SU-DHL-6 (cell line): ENCODE results near the gene CCDC88C.

ENCODE experiments used
- H2AFZ ChIP-seq: fragments of 200-600 bp; sonication (generic); 2 replicates; pipeline ENCODE4 v1.6.1; 2014; ENCODE audit warnings: low read depth, mild to moderate bottlenecking, moderate library complexity, mixed read lengths, antibody characterized with exemption, low read length; ENCODE audit not compliant: severe bottlenecking
- H3F3A ChIP-seq: fragments of 200-600 bp; shearing (Covaris generic); 2 replicates; pipeline ENCODE4 v1.6.0; 2016; ENCODE audit warnings: antibody characterized with exemption, mild to moderate bottlenecking; ENCODE audit not compliant: insufficient read depth
- H3K27ac ChIP-seq: fragments of 200-600 bp; sonication (generic); 2 replicates; pipeline ENCODE4 v1.5.1; 2016; ENCODE audit warnings: low read depth, mild to moderate bottlenecking, low read length, moderate library complexity, mixed read lengths
- H3K27me3 ChIP-seq: fragments of 200-600 bp; sonication (generic), shearing (Covaris generic); 2 replicates; pipeline ENCODE4 v1.6.0; 2014; ENCODE audit warnings: mild to moderate bottlenecking, low read length
- H3K36me3 ChIP-seq: fragments of 200-600 bp; sonication (generic); 2 replicates; pipeline ENCODE4 v1.6.1; 2014; ENCODE audit warnings: mild to moderate bottlenecking, low read length, mixed read lengths
- H3K4me2 ChIP-seq: fragments of 300-600, 200-600 bp; shearing (Covaris generic), sonication (generic); 2 replicates; pipeline ENCODE4 v1.6.0; 2014; ENCODE audit warnings: low read length, low read depth, mild to moderate bottlenecking; ENCODE audit not compliant: poor library complexity, severe bottlenecking
- H3K4me3 ChIP-seq: fragments of 200-600 bp; sonication (generic); 2 replicates; pipeline ENCODE4 v1.5.1; 2014; ENCODE audit warnings: antibody characterized with exemption, low read length, mild to moderate bottlenecking, mixed read lengths; ENCODE audit not compliant: insufficient read depth, poor library complexity, severe bottlenecking
- H3K79me2 ChIP-seq: fragments of 200-600 bp; sonication (generic); 2 replicates; pipeline ENCODE4 v1.6.1; 2014; ENCODE audit warnings: mild to moderate bottlenecking, low read length, moderate library complexity; ENCODE audit not compliant: insufficient read depth
- H3K9ac ChIP-seq: fragments of 200-600 bp; sonication (generic); 2 replicates; pipeline ENCODE4 v1.7.0; 2014; ENCODE audit warnings: mild to moderate bottlenecking, low read length
- H3K9me2 ChIP-seq: fragments of 200-600 bp; sonication (generic); replicated peaks from 2 replicates; pipeline ENCODE4 v1.6.1; 2014; ENCODE audit warnings: low read length; ENCODE audit not compliant: insufficient read depth
- H3K9me3 ChIP-seq: fragments of 200-600 bp; sonication (generic); 2 replicates; pipeline ENCODE4 v1.6.1; 2014; ENCODE audit warnings: low read length, mixed read lengths; ENCODE audit not compliant: insufficient read depth
- H4K20me1 ChIP-seq: fragments of 200-600 bp; sonication (generic); 2 replicates; pipeline ENCODE4 v1.6.1; 2014; ENCODE audit warnings: low read depth, mild to moderate bottlenecking, antibody characterized with exemption, low read length, moderate library complexity, mixed read lengths
- EZH2phosphoT487 ChIP-seq: fragments of 200-600 bp; sonication (generic), shearing (Covaris generic); conservative IDR thresholded peaks from 2 replicates; pipeline ENCODE4 v1.6.1; 2018; ENCODE audit warnings: mild to moderate bottlenecking, antibody characterized with exemption, low read length, moderate library complexity, mixed read lengths
- TF ChIP-seq, protein P1 (sequence below): fragments of 200-600 bp; sonication (generic); IDR thresholded peaks from one replicate; pipeline ENCODE4 v1.5.1; 2017; ENCODE audit warnings: antibody characterized with exemption, mild to moderate bottlenecking, low read length, moderate library complexity; ENCODE audit not compliant: insufficient read depth, poor library complexity, severe bottlenecking

The CCDC88C gene

DNA sequence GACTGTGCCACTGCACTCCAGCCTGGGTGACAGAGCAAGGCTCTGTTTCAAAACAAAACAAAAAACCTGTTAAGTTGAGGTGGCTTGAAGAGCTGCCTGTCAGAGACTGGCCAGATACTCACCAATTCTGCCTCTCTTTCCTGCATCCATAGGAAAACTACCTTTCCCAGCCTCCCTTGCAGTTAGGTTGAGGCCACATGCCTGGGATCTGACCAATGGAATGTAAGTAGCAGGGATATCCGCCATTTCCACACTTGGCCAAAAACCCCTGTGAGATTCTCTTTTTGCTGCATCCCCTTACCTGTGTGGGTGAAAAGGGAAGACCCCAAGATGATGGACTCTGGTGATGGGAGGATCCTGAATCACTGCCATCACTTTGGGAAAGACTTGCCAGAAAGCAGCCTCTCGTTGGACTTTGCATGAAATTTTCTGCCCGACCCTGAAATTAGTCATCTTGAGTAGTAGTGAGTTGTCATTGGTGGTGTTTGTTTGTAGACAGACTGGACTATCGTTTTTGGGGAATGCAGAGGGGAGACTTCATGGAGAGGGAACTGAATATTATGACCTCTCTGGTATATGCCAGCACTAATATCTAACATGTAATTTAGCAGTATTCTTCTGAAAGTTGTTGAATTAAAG, 187.1 kb downstream of the CCDC88C start:
- TF ChIP-seq, protein P1, sequence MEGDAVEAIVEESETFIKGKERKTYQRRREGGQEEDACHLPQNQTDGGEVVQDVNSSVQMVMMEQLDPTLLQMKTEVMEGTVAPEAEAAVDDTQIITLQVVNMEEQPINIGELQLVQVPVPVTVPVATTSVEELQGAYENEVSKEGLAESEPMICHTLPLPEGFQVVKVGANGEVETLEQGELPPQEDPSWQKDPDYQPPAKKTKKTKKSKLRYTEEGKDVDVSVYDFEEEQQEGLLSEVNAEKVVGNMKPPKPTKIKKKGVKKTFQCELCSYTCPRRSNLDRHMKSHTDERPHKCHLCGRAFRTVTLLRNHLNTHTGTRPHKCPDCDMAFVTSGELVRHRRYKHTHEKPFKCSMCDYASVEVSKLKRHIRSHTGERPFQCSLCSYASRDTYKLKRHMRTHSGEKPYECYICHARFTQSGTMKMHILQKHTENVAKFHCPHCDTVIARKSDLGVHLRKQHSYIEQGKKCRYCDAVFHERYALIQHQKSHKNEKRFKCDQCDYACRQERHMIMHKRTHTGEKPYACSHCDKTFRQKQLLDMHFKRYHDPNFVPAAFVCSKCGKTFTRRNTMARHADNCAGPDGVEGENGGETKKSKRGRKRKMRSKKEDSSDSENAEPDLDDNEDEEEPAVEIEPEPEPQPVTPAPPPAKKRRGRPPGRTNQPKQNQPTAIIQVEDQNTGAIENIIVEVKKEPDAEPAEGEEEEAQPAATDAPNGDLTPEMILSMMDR = no peak
- no peaks in the 10 kb centered on the region for H3K79me2 ChIP-seq
- no peaks in the 10 kb centered on the region for H3K9me3 ChIP-seq
- H3K9ac ChIP-seq = no peak overlapping the region
- no peaks in the 10 kb centered on the region for H3K27me3 ChIP-seq
- no peak overlapping the region for H2AFZ ChIP-seq
- no peak overlapping the region for H3K4me2 ChIP-seq
- no peaks in the 10 kb centered on the region for H3F3A ChIP-seq
- H3K9me2 ChIP-seq = no peaks in the 10 kb centered on the region
- no peaks in the 10 kb centered on the region for H4K20me1 ChIP-seq
- no peak overlapping the region for H3K4me3 ChIP-seq
- H3K27ac ChIP-seq = no peak overlapping the region
- H3K36me3 ChIP-seq = no peaks in the 10 kb centered on the region

DNA sequence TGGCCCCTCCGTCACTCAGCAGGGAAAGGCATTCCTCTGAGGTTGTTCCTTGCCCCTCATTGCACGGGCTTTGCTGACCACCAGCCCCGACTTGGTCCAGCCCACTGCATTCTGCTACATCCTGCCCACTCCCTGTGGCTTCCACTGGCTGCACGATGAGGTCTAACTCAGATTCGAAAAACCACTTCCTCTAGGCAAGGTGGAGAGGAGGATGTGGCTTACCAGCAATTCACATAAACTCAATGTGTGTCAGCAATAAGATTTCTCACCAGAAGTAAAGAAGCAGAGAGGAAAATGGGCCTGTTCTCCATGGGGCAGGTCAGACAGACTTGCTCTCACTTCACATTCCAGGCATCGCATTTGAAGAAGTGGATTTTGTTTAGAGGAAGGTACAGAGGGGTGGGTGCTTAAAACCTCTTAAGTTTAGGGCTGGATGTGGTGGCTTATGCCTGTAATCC, 187.8 kb downstream of the CCDC88C start:
- Histone ChIP-seq H3K79me2 (no peaks in the 10 kb centered on the region), H3K36me3 (no peaks in the 10 kb centered on the region), H3K9ac (no peak overlapping the region), H3F3A (no peaks in the 10 kb centered on the region), H3K27ac (peak overlapping the region; percentile 33; the same call in 1 of the 2 replicates), H3K27me3 (no peaks in the 10 kb centered on the region), H3K4me3 (no peak overlapping the region), H3K4me2 (peak overlapping the region; percentile 11), H2AFZ (no peak overlapping the region), H3K9me2 (no peaks in the 10 kb centered on the region), H4K20me1 (no peaks in the 10 kb centered on the region), H3K9me3 (no peaks in the 10 kb centered on the region)
- TF ChIP-seq, protein P1 = no peak
- TF ChIP-seq EZH2phosphoT487 = no peak

DNA sequence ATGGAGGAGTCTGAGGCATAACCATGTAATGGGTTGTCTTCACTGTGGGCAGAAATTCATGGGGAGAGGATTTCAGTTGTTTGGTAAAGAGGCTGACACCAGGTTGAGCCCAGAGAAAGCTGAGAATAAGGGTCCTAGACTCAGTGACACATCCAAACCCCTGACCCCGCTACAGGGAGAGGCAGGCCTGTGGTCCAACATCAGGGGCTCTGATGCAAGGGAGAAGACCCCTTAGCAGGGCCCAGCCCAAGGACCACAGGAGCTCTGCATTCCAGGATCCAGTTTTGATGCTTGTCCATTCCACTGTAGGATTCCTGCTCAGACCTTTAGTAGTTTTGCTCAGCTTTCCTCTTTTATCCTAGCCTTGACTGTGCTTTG, 188.6 kb downstream of the CCDC88C start:
- no peaks in the 10 kb centered on the region for H3K9me2 ChIP-seq
- no peak overlapping the region for H3K4me2 ChIP-seq
- no peak overlapping the region for H3K9ac ChIP-seq
- no peaks in the 10 kb centered on the region for H3K36me3 ChIP-seq
- TF ChIP-seq EZH2phosphoT487 = no peak
- TF ChIP-seq, protein P1 = no peak
- no peaks in the 10 kb centered on the region for H3K79me2 ChIP-seq
- no peak overlapping the region for H3K4me3 ChIP-seq
- H3F3A ChIP-seq = no peaks in the 10 kb centered on the region
- no peaks in the 10 kb centered on the region for H4K20me1 ChIP-seq
- H3K27ac ChIP-seq = no peak overlapping the region
- H3K9me3 ChIP-seq = no peaks in the 10 kb centered on the region
- no peaks in the 10 kb centered on the region for H3K27me3 ChIP-seq
- no peak overlapping the region for H2AFZ ChIP-seq
